SK-N-MC (cell line): ENCODE data around the gene SYNE1.
"Not testable (repeated sequence)": the region's sequence is repeated elsewhere in the genome, so short reads cannot be mapped to it uniquely, and the experiment has no call there.

Experiments
- DNase-seq: peaks from one replicate; pipeline ENCODE4 v3.0.0-alpha.2; 2011; ENCODE audit warnings: low read depth, low spot score
- H3K27ac ChIP-seq: fragments of 200-600 bp; sonication (generic); 2 replicates; pipeline ENCODE4 v1.5.1; 2016; ENCODE audit warnings: mixed run types
- H3K36me3 ChIP-seq: fragments of 200-600 bp; sonication (generic); 2 replicates; pipeline ENCODE4 v1.6.1; 2017; ENCODE audit warnings: antibody characterized with exemption, low read length, mixed read lengths; ENCODE audit not compliant: insufficient read depth
- H3K4me3 ChIP-seq: fragments of 200-600 bp; sonication (generic); 2 replicates; pipeline ENCODE4 v1.5.1; 2016
- H3K9ac ChIP-seq: fragments of 200-600 bp; sonication (generic); 2 replicates; pipeline ENCODE4 v1.8.0; 2017; ENCODE audit warnings: mixed run types, mixed read lengths; ENCODE audit not compliant: insufficient read length
- H3K9me3 ChIP-seq: fragments of 200-600 bp; sonication (generic); 2 replicates; pipeline ENCODE4 v1.6.1; 2017; ENCODE audit warnings: low read depth, mild to moderate bottlenecking, antibody characterized with exemption, low read length, moderate library complexity, mixed read lengths
- EZH2 ChIP-seq: fragments of 200-600 bp; sonication (generic); IDR thresholded peaks from one replicate; pipeline ENCODE4 v1.6.1; 2017; ENCODE audit warnings: antibody characterized with exemption
- FOXP2 ChIP-seq: optimal IDR thresholded peaks from 2 replicates; pipeline ENCODE3; 2011; ENCODE audit warnings: mild to moderate bottlenecking, moderate library complexity; ENCODE audit not compliant: insufficient read depth; ENCODE audit errors: extremely low read length, control extremely low read depth
- POLR2AphosphoS5 ChIP-seq: IDR thresholded peaks from 2 replicates; pipeline ENCODE4 v1.6.1; 2012; ENCODE audit warnings: mild to moderate bottlenecking, low read depth, low read length, borderline replicate concordance

SYNE1 gene

DNA sequence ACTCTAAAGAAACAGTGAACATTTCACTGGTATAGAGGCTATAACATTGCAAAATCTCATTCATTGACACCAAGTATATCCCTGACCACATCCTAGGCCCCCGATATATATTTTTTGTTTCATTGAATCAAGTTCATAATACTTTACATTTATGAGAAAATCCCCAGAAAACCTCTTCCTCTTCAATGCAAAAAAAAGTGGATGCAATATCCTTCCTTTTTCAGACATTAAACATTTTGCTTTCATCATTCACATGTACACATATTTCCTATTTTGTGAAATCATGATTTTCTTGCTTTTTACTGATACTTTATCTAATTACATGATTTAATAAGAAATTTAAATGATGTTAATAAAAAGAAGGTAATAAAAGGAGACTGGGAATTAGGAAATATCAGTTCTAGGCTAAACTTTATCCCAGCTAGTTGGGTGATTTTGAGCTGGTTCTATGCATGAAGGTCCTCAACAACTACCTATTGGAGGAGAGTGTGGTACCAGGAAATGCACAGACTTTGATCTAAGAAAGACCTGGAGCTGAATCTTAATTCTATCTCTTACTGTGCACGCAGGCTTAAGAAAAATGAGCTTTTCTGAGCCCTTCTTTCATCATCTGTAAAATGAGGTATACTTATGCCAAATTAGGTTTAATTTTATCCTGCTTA lies 4.9 kb downstream of the SYNE1 start:
- H3K9me3 ChIP-seq = no peaks in the 10 kb centered on the region
- no peak overlapping the region for H3K27ac ChIP-seq
- no peak overlapping the region for H3K4me3 ChIP-seq
- TF ChIP-seq FOXP2 = no peak
- TF ChIP-seq POLR2AphosphoS5 = no peak
- TF ChIP-seq EZH2 = no peak
- no peak overlapping the region for H3K9ac ChIP-seq
- DNase-seq = no peak
- H3K36me3 ChIP-seq = no peaks in the 10 kb centered on the region

DNA sequence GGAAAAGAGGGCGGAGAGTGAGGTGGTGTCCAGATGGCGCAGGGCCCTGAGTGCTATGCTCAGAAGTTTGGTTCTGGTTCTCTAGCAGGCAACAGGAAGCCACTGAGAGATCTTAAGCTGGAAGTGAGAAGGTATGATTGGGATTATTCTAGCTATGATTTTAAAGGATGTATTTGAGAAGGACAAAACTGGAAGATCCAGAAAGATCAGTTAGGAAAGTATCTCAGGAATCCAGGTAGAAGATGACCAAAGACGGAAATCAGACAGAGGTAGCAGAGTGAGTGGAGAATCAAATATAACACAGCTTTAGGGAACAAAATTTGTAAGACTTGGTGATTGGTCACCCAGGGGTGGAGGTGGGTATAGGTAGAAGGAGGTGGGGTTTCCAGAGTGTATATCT lies 5.8 kb downstream of the SYNE1 start:
- H3K9me3 ChIP-seq = no peaks in the 10 kb centered on the region
- H3K27ac ChIP-seq = no peak overlapping the region
- DNase-seq = no peak
- no peak overlapping the region for H3K9ac ChIP-seq
- no peaks in the 10 kb centered on the region for H3K36me3 ChIP-seq
- H3K4me3 ChIP-seq = no peak overlapping the region
- TF ChIP-seq FOXP2 (no peak), POLR2AphosphoS5 (no peak), EZH2 (no peak)

DNA sequence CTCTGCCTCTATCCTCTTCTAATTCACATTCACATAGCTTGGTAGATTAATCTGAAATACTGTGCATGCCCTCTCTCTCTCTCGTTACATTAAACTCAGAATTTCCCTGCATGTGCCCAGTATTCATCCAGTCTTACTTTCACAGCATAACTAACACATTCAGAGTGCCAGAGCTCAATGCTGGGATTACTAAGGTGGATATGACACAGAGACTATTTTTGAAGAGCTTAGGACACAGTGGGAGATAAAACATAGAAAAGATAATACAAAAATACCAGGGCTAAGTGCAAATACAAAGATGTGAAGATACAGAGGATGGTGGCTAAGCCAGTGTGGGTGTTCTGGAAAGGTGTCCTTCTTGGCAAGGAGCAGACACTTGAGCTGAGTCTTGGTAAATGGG lies 6.3 kb downstream of the SYNE1 start:
- no peak overlapping the region for H3K4me3 ChIP-seq
- no peak overlapping the region for H3K9ac ChIP-seq
- TF ChIP-seq EZH2 (no peak), FOXP2 (no peak), POLR2AphosphoS5 (no peak)
- no peaks in the 10 kb centered on the region for H3K36me3 ChIP-seq
- no peak for DNase-seq
- H3K27ac ChIP-seq = no peak overlapping the region
- H3K9me3 ChIP-seq = no peaks in the 10 kb centered on the region

- TF ChIP-seq EZH2 = no peak
- TF ChIP-seq POLR2AphosphoS5 = no peak
- no peak for TF ChIP-seq FOXP2
- no peak overlapping the region for H3K27ac ChIP-seq
- no peak for DNase-seq
- no peak overlapping the region for H3K4me3 ChIP-seq
- H3K9ac ChIP-seq = no peak overlapping the region
- H3K36me3 ChIP-seq = no peaks in the 10 kb centered on the region
- no peaks in the 10 kb centered on the region for H3K9me3 ChIP-seq
Measured at GRCh38 chr6:152625213-152625612, 11.9 kb downstream of the SYNE1 start.

GRCh38 chr6:152614776-152615175 lies 22.4 kb downstream of the SYNE1 start:
- not testable (repeated sequence) for H3K27ac ChIP-seq, H3K4me3 ChIP-seq, DNase-seq, H3K36me3 ChIP-seq, H3K9me3 ChIP-seq, H3K9ac ChIP-seq

GRCh38 chr6:152609125-152609670 lies 28.0 kb downstream of the SYNE1 start:
- no peak for DNase-seq
- H3K9ac ChIP-seq = no peak overlapping the region
- H3K4me3 ChIP-seq = no peak overlapping the region
- no peaks in the 10 kb centered on the region for H3K9me3 ChIP-seq
- no peaks in the 10 kb centered on the region for H3K36me3 ChIP-seq
- TF ChIP-seq POLR2AphosphoS5 (no peak), EZH2 (no peak), FOXP2 (no peak)
- no peak overlapping the region for H3K27ac ChIP-seq

- no peak for DNase-seq
- H3K9me3 ChIP-seq = no peaks in the 10 kb centered on the region
- TF ChIP-seq POLR2AphosphoS5 = no peak
- TF ChIP-seq FOXP2 = no peak
- no peak for TF ChIP-seq EZH2
- H3K36me3 ChIP-seq = no peaks in the 10 kb centered on the region
- no peak overlapping the region for H3K9ac ChIP-seq
- no peak overlapping the region for H3K4me3 ChIP-seq
- peak overlapping the region; percentile 86 for H3K27ac ChIP-seq
Measured at GRCh38 chr6:152605941-152606340, 31.2 kb downstream of the SYNE1 start.

GRCh38 chr6:152605342-152605741 lies 31.8 kb downstream of the SYNE1 start:
- TF ChIP-seq EZH2 = no peak
- TF ChIP-seq POLR2AphosphoS5 = no peak
- no peak for TF ChIP-seq FOXP2
- Histone ChIP-seq H3K4me3 (no peak overlapping the region), H3K9ac (no peak overlapping the region), H3K9me3 (no peaks in the 10 kb centered on the region), H3K27ac (peak overlapping the region; percentile 86), H3K36me3 (no peaks in the 10 kb centered on the region)
- DNase-seq = peak; percentile 78

DNA sequence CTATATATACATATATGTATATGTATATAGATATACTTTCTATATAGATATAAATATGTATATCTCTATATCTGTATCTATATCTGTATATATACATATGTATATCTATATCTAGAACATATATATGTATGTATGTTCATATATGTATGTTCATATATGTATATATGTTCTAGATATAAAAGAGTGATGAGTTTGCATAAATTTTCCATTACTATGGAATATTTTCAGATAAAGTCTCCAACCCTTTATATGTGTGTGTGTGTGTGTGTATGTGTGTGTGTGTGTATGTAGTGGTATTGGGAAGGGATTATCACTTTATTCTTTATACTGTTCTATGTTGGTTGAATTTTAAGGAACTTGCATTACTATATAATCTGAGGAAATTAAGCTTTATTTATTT lies 33.3 kb downstream of the SYNE1 start:
- no peak overlapping the region for H3K4me3 ChIP-seq
- TF ChIP-seq FOXP2 (no peak), EZH2 (no peak), POLR2AphosphoS5 (no peak)
- H3K27ac ChIP-seq = 0 out of 2 replicates have a peak overlapping the region, but pooled peaks have one; percentile 81
- no peak for DNase-seq
- H3K9me3 ChIP-seq = no peaks in the 10 kb centered on the region
- H3K9ac ChIP-seq = no peak overlapping the region
- no peaks in the 10 kb centered on the region for H3K36me3 ChIP-seq
